Measurements from ENCODE around the gene CNR2. TPM values are rescaled to one million over a fixed set of nuclear protein-coding genes. Genes with fewer than 3 reads are reported as not detected.
"Not testable (repeated sequence)": the region's sequence is repeated elsewhere in the genome, so short reads cannot be mapped to it uniquely, and the experiment has no call there.

Gene CNR2
- total RNA-seq, 1 donor from 2014 or later, result not detected

- no peak overlapping the region for H3K4me3 ChIP-seq (ENCODE audit: low read depth, low read length)
- H3K36me3 ChIP-seq (ENCODE audit: control insufficient read depth, insufficient read depth, low read length), result peaks cover 1% of the 10 kb centered on the region
- H3K27me3 ChIP-seq (ENCODE audit: control insufficient read depth, insufficient read depth, low read length), result no peaks in the 10 kb centered on the region
- TF ChIP-seq CTCF (IDR thresholded peaks at IDR 0.05; ENCODE audit: insufficient read depth, low read length, poor library complexity, severe bottlenecking), result no peak
- DNase-seq (ENCODE audit: low read depth), result no peak
Observed at GRCh38 chr1:23845163-23845562, 68.0 kb downstream of the CNR2 start.

- H3K27me3 ChIP-seq (ENCODE audit: control insufficient read depth, insufficient read depth, low read length), result no peaks in the 10 kb centered on the region
- no peak for TF ChIP-seq CTCF (IDR thresholded peaks at IDR 0.05; ENCODE audit: insufficient read depth, low read length, poor library complexity, severe bottlenecking)
- no peak overlapping the region for H3K4me3 ChIP-seq (ENCODE audit: low read depth, low read length)
- peaks cover 1% of the 10 kb centered on the region for H3K36me3 ChIP-seq (ENCODE audit: control insufficient read depth, insufficient read depth, low read length)
- DNase-seq (ENCODE audit: low read depth), result no peak
Observed at GRCh38 chr1:23843644-23844043, 69.5 kb downstream of the CNR2 start.

DNA sequence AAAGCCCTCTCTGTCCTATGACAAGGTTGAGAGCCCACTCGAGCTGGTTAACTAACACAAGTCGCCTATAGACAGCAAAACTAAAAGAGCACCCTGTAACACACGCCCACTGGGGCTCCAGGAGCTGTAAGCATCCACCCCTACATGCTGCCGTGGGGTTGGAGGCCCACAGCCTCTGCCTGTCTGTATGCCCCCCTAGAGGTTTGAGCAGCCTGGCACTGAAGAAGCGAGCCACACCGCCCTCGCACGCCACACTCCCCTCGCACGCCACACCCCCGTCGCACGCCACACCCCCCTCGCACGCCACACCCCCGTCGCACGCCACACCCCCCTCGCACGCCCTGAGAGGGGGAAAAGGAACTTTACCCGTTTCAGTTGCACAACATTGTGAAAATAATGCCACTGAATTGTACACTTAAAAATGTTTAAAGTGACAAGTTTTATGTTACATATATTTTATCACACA lies 74.7 kb downstream of the CNR2 start:
- no peak for TF ChIP-seq CTCF (IDR thresholded peaks at IDR 0.05; ENCODE audit: insufficient read depth, low read length, poor library complexity, severe bottlenecking)
- DNase-seq (ENCODE audit: low read depth), result no peak
- Histone ChIP-seq H3K27me3 (ENCODE audit: control insufficient read depth, insufficient read depth, low read length) (peaks cover 10% of the 10 kb centered on the region), H3K4me3 (ENCODE audit: low read depth, low read length) (peak overlapping the region; percentile 22), H3K36me3 (ENCODE audit: control insufficient read depth, insufficient read depth, low read length) (no peaks in the 10 kb centered on the region)

DNA sequence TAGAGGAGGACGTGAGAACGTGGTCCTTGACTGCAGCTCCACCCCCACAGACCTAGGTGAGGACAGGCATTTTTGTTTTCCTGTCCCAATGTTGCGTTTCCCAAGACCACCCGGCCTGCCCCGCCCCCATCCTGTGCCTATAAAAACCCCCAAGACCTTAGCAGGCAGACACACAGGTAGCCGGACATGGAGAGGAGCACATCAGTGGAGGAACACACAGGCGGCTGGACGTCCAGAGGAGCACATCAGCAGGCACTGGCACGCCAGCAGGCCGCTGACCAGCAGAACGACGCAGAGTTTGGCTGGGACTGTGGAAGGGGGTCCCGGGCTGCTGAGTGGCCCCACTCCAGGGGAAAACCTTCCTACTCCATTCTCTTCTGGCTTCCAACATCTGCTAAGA lies 75.3 kb downstream of the CNR2 start:
- TF ChIP-seq CTCF (IDR thresholded peaks at IDR 0.05; ENCODE audit: insufficient read depth, low read length, poor library complexity, severe bottlenecking), result no peak
- no peak for DNase-seq (ENCODE audit: low read depth)
- Histone ChIP-seq H3K36me3 (ENCODE audit: control insufficient read depth, insufficient read depth, low read length) (no peaks in the 10 kb centered on the region), H3K27me3 (ENCODE audit: control insufficient read depth, insufficient read depth, low read length) (peaks cover 10% of the 10 kb centered on the region), H3K4me3 (ENCODE audit: low read depth, low read length) (no peak overlapping the region)

DNA sequence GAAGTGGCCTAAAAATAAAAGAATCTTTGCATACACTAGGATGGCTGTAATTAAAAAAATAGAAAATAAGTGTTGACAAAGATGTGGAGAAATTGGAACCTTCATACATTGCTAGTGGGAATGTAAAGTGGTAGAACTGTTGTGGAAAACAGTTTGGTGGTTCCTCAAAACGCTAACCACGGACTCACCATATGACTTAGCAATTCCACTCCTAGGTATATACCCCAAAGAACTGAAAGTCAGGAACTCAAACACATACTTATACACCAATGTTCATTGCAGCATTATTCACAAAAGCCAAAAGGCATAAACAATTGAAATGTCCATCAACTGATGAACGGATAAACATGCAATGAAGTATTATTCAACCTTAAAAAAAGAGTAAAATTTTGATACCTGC lies 77.1 kb downstream of the CNR2 start:
- no peaks in the 10 kb centered on the region for H3K36me3 ChIP-seq (ENCODE audit: control insufficient read depth, insufficient read depth, low read length)
- H3K4me3 ChIP-seq (ENCODE audit: low read depth, low read length), result no peak overlapping the region
- no peak for TF ChIP-seq CTCF (IDR thresholded peaks at IDR 0.05; ENCODE audit: insufficient read depth, low read length, poor library complexity, severe bottlenecking)
- peaks cover 10% of the 10 kb centered on the region for H3K27me3 ChIP-seq (ENCODE audit: control insufficient read depth, insufficient read depth, low read length)
- no peak for DNase-seq (ENCODE audit: low read depth)

DNA sequence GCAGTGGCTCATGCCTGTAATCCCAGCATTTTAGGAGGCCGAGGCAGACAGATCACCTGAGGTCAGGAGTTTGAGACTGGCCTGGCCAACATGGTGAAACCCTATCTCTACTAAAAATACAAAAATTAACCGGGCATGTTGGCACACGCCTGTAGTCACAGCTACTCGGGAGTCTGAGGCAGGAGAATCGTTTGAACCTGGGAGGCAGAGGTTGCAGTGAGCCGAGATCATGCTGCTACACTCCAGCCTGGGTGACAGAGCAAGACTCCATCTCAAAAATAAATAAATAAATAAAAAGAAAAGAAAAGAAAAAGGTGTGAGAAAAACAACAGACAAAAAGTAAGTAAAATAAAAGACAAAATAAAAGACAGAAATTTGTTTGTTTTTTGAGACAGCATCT lies 79.0 kb downstream of the CNR2 start:
- not testable (repeated sequence) for DNase-seq (ENCODE audit: low read depth); H3K4me3 ChIP-seq (ENCODE audit: low read depth, low read length); H3K36me3 ChIP-seq (ENCODE audit: control insufficient read depth, insufficient read depth, low read length); H3K27me3 ChIP-seq (ENCODE audit: control insufficient read depth, insufficient read depth, low read length)
